H54 (cell line): ENCODE measurements around the gene MYO9B.

ENCODE experiments used
- DNase-seq: peaks from one replicate; pipeline ENCODE4 v3.0.0; 2011; ENCODE audit warnings: low spot score, mixed read lengths; ENCODE audit not compliant: insufficient read length
- FAIRE-seq: peaks from 3 replicates; lab custom pipeline; 2011; peaks lifted over from hg19 to GRCh38; lab: Jason Lieb, UNC
- POLR2A ChIP-seq: IDR thresholded peaks from 2 replicates; pipeline ENCODE4 v1.6.1; 2011; ENCODE audit warnings: low read depth, mild to moderate bottlenecking, low read length

Gene MYO9B

GRCh38 chr19:17213334-17213733, 137.8 kb downstream of the MYO9B start:
- no peak for FAIRE-seq
- DNase-seq, result no peak
- no peak for TF ChIP-seq POLR2A

- no peak for FAIRE-seq
- DNase-seq, result no peak
- no peak for TF ChIP-seq POLR2A
Observed at GRCh38 chr19:17214508-17215126, 139.0 kb downstream of the MYO9B start.

GRCh38 chr19:17215127-17215971, 139.8 kb downstream of the MYO9B start, which contains the start of gene USE1:
USE1 (plus strand) TSS chr19:17215357; CDS start chr19:17215406, 49 bp downstream.
- DNase-seq (peak; percentile 87), FAIRE-seq (no peak)
- TF ChIP-seq POLR2A, result peak; percentile 41

- DNase-seq, result no peak
- FAIRE-seq, result no peak
- TF ChIP-seq POLR2A, result no peak
Observed at GRCh38 chr19:17216058-17216670, 140.6 kb downstream of the MYO9B start.

GRCh38 chr19:17219286-17219685, 143.7 kb downstream of the MYO9B start:
- DNase-seq (no peak), FAIRE-seq (no peak)
- TF ChIP-seq POLR2A, result no peak

GRCh38 chr19:17220207-17220758, 144.7 kb downstream of the MYO9B start:
- no peak for FAIRE-seq
- TF ChIP-seq POLR2A, result no peak
- peak; percentile 67 for DNase-seq

- no peak for FAIRE-seq
- TF ChIP-seq POLR2A, result no peak
- no peak for DNase-seq
Observed at GRCh38 chr19:17225053-17225452, 149.5 kb downstream of the MYO9B start.

- DNase-seq (peak; percentile 89), FAIRE-seq (peak; percentile 71)
- TF ChIP-seq POLR2A, result peak; percentile 84
Observed at GRCh38 chr19:17226002-17226933, 150.7 kb downstream of the MYO9B start, which contains the start of gene OCEL1. OCEL1 (plus strand) TSS chr19:17226226; CDS start chr19:17226248, 22 bp downstream.

- FAIRE-seq, result no peak
- TF ChIP-seq POLR2A, result no peak
Observed at GRCh38 chr19:17227798-17228367, 152.3 kb downstream of the MYO9B start.

GRCh38 chr19:17229890-17230289, 154.3 kb downstream of the MYO9B start:
- TF ChIP-seq POLR2A, result no peak
- no peak for FAIRE-seq
- DNase-seq, result no peak

More at GRCh38 chr19:17227798-17228367, 152.3 kb downstream of the MYO9B start:
- DNase-seq, result no peak

GRCh38 chr19:17232258-17232657, 156.7 kb downstream of the MYO9B start:
- no peak for TF ChIP-seq POLR2A
- DNase-seq (no peak), FAIRE-seq (no peak)

GRCh38 chr19:17234911-17235299, 159.3 kb downstream of the MYO9B start:
- DNase-seq (peak; percentile 65), FAIRE-seq (no peak)
- no peak for TF ChIP-seq POLR2A
